T-helper 2 cell treated with Interferon-gamma antibody and Interleukin-4, amounts not matched to agents 5 μg/mL and 100 μg/mL, for 36 hours (primary cell): ENCODE results near the gene MRPL42.
"Not testable (repeated sequence)": the region's sequence is repeated elsewhere in the genome, so short reads cannot be mapped to it uniquely, and the experiment has no call there.

Experiments used
- DNase-seq: peaks from one replicate; pipeline ENCODE4 v3.0.0; 2021; ENCODE audit warnings: low spot score
- H3K27ac Mint-ChIP-seq: one replicate; pipeline ENCODE4 v1.8.0; 2021; ENCODE audit warnings: mild to moderate bottlenecking, mixed read lengths
- H3K27me3 Mint-ChIP-seq: one replicate; pipeline ENCODE4 v1.8.0; 2021; ENCODE audit warnings: low read depth, mixed read lengths
- H3K36me3 Mint-ChIP-seq: one replicate; pipeline ENCODE4 v1.8.0; 2021; ENCODE audit warnings: low read depth, mixed read lengths
- H3K4me1 Mint-ChIP-seq: one replicate; pipeline ENCODE4 v1.8.0; 2021; ENCODE audit warnings: low read depth, mixed read lengths
- H3K4me3 Mint-ChIP-seq: one replicate; pipeline ENCODE4 v1.8.0; 2022; ENCODE audit warnings: mild to moderate bottlenecking, moderate library complexity, mixed read lengths
- H3K9me3 Mint-ChIP-seq: one replicate; pipeline ENCODE4 v1.8.0; 2021; ENCODE audit warnings: mixed read lengths

The MRPL42 gene

GRCh38 chr12:93558685-93559084 is 91.4 kb downstream of the MRPL42 start:
- H3K27ac Mint-ChIP-seq, H3K4me1 Mint-ChIP-seq, H3K4me3 Mint-ChIP-seq, DNase-seq, H3K27me3 Mint-ChIP-seq: not testable (repeated sequence)
- Mint-ChIP-seq H3K36me3 (peaks cover 22% of the 10 kb centered on the region), H3K9me3 (peaks cover 32% of the 10 kb centered on the region)

GRCh38 chr12:93563807-93564538 is 96.7 kb downstream of the MRPL42 start:
- no peak for DNase-seq

DNA sequence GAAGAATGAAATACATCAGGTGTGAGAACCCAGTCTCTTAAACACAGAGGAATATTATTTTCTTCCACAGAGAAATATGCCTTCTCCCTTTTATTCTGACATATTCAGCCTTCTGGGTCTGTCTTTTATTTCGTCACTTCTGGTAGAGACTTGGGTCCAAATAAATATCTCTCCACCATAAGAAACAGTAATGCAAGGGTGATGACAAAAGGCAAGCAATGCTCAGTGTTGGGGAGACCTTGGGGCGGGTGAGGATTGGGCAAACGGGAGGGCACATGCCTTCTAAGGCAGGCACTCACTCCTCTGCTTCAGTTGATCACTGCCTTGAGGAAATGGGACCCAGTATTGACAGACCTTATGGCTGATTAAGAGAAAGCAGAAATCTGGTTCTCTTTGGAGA is 98.4 kb downstream of the MRPL42 start:
- Mint-ChIP-seq H3K27ac (no peak overlapping the region), H3K36me3 (peaks cover 18% of the 10 kb centered on the region), H3K9me3 (peaks cover 4% of the 10 kb centered on the region), H3K27me3 (peaks cover 6% of the 10 kb centered on the region), H3K4me3 (no peak overlapping the region), H3K4me1 (peaks cover 10% of the 10 kb centered on the region)
- no peak for DNase-seq

More at GRCh38 chr12:93563807-93564538, 96.7 kb downstream of the MRPL42 start:
- Mint-ChIP-seq H3K27ac (no peak overlapping the region), H3K4me1 (peaks cover 6% of the 10 kb centered on the region), H3K36me3 (peaks cover 29% of the 10 kb centered on the region), H3K27me3 (peaks cover 6% of the 10 kb centered on the region), H3K9me3 (peaks cover 19% of the 10 kb centered on the region), H3K4me3 (no peak overlapping the region)
